GM12873 (cell line): ENCODE data around the gene NARS2.

ENCODE experiments used
- CTCF ChIP-seq: IDR thresholded peaks from 2 replicates; pipeline ENCODE4 v1.5.1; 2012; ENCODE audit warnings: low read depth, mild to moderate bottlenecking, moderate library complexity, low read length, control low read depth; ENCODE audit not compliant: insufficient read depth; ENCODE audit errors: missing control alignments

The NARS2 gene

GRCh38 chr11:78472382-78472781 lies 102.3 kb downstream of the NARS2 start:
- TF ChIP-seq CTCF, result no peak

- no peak for TF ChIP-seq CTCF
These were observed 103.7 kb downstream of the NARS2 start for GRCh38 chr11:78470861-78471442.

- no peak for TF ChIP-seq CTCF
These were observed 104.8 kb downstream of the NARS2 start for GRCh38 chr11:78469896-78470295.

GRCh38 chr11:78467931-78468330 lies 106.7 kb downstream of the NARS2 start:
- TF ChIP-seq CTCF, result no peak

- TF ChIP-seq CTCF, result no peak
These were observed 107.3 kb downstream of the NARS2 start for GRCh38 chr11:78467370-78467769.

GRCh38 chr11:78465169-78465942 lies 109.3 kb downstream of the NARS2 start:
- TF ChIP-seq CTCF, result no peak

- no peak for TF ChIP-seq CTCF
These were observed 114.2 kb downstream of the NARS2 start for GRCh38 chr11:78460471-78460870.
